KMS-11 (cell line): ENCODE measurements around the gene ZNF716.

Source experiments
- H2AFZ ChIP-seq: fragments of 200-600 bp; sonication (generic); 2 replicates; pipeline ENCODE4 v1.6.1; 2016; ENCODE audit warnings: antibody characterized with exemption, mixed run types, low read depth
- H3K27ac ChIP-seq: fragments of 200-600 bp; sonication (generic); 2 replicates; pipeline ENCODE4 v1.6.1; 2016; ENCODE audit warnings: mild to moderate bottlenecking, mixed run types
- H3K27me3 ChIP-seq: fragments of 200-600 bp; sonication (generic); 2 replicates; pipeline ENCODE4 v1.6.1; 2017; ENCODE audit warnings: mild to moderate bottlenecking, low read depth, mixed run types, moderate library complexity; ENCODE audit not compliant: insufficient read depth
- H3K36me3 ChIP-seq: fragments of 200-600 bp; sonication (generic); 2 replicates; pipeline ENCODE4 v1.6.1; 2017; ENCODE audit warnings: mild to moderate bottlenecking, mixed run types; ENCODE audit not compliant: insufficient read depth
- H3K4me1 ChIP-seq: fragments of 200-600 bp; sonication (generic); 2 replicates; pipeline ENCODE4 v1.6.1; 2016; ENCODE audit warnings: mild to moderate bottlenecking, low read depth, mixed run types; ENCODE audit not compliant: poor library complexity, severe bottlenecking
- H3K4me2 ChIP-seq: fragments of 200-600 bp; sonication (generic); 2 replicates; pipeline ENCODE4 v1.7.0; 2016; ENCODE audit warnings: mild to moderate bottlenecking, mixed run types
- H3K4me3 ChIP-seq: fragments of 200-600 bp; sonication (generic); IDR thresholded peaks from 2 replicates; pipeline ENCODE4 v1.6.1; 2017; ENCODE audit warnings: low read depth, low read length, mixed read lengths; ENCODE audit not compliant: insufficient read depth
- H3K79me2 ChIP-seq: fragments of 200-600 bp; sonication (generic); 2 replicates; pipeline ENCODE4 v1.6.1; 2016; ENCODE audit warnings: low read depth, mixed run types; ENCODE audit not compliant: insufficient read depth
- H3K9ac ChIP-seq: fragments of 200-600 bp; sonication (generic); 2 replicates; pipeline ENCODE4 v1.6.1; 2016; ENCODE audit warnings: mild to moderate bottlenecking, mixed run types
- H4K20me1 ChIP-seq: fragments of 200-600 bp; sonication (generic); 2 replicates; pipeline ENCODE4 v1.6.1; 2016; ENCODE audit warnings: mild to moderate bottlenecking, mixed run types; ENCODE audit not compliant: insufficient read depth
- TF ChIP-seq, protein P1 (sequence below): fragments of 200-600 bp; sonication (generic); conservative IDR thresholded peaks from 2 replicates; pipeline ENCODE4 v1.6.1; 2017; ENCODE audit warnings: low read depth, mild to moderate bottlenecking, antibody characterized with exemption, low read length, moderate library complexity, mixed read lengths

The ZNF716 gene

DNA sequence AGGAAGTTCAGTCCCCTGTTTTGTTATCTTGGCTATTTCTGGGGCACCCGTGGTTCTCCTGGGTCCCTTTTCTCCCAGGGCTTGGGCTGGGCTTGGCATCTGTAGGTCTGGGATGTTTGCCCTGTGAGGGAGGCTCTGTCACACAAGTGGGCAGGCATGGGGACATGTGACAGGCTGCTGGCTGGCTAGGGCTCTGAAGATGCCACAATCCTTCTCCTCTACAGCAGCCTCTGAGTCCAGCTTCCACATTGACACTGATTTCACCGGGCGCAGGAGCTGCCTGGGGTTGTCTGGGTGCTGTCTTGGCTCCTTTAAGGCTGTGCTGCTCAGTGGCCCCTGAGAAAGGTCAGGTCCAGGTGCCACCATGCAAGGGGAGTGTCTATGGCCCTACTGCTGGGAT is 37.4 kb upstream of the ZNF716 start:
- TF ChIP-seq, protein P1, sequence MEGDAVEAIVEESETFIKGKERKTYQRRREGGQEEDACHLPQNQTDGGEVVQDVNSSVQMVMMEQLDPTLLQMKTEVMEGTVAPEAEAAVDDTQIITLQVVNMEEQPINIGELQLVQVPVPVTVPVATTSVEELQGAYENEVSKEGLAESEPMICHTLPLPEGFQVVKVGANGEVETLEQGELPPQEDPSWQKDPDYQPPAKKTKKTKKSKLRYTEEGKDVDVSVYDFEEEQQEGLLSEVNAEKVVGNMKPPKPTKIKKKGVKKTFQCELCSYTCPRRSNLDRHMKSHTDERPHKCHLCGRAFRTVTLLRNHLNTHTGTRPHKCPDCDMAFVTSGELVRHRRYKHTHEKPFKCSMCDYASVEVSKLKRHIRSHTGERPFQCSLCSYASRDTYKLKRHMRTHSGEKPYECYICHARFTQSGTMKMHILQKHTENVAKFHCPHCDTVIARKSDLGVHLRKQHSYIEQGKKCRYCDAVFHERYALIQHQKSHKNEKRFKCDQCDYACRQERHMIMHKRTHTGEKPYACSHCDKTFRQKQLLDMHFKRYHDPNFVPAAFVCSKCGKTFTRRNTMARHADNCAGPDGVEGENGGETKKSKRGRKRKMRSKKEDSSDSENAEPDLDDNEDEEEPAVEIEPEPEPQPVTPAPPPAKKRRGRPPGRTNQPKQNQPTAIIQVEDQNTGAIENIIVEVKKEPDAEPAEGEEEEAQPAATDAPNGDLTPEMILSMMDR: no peak
- H3K9ac ChIP-seq: no peak overlapping the region

DNA sequence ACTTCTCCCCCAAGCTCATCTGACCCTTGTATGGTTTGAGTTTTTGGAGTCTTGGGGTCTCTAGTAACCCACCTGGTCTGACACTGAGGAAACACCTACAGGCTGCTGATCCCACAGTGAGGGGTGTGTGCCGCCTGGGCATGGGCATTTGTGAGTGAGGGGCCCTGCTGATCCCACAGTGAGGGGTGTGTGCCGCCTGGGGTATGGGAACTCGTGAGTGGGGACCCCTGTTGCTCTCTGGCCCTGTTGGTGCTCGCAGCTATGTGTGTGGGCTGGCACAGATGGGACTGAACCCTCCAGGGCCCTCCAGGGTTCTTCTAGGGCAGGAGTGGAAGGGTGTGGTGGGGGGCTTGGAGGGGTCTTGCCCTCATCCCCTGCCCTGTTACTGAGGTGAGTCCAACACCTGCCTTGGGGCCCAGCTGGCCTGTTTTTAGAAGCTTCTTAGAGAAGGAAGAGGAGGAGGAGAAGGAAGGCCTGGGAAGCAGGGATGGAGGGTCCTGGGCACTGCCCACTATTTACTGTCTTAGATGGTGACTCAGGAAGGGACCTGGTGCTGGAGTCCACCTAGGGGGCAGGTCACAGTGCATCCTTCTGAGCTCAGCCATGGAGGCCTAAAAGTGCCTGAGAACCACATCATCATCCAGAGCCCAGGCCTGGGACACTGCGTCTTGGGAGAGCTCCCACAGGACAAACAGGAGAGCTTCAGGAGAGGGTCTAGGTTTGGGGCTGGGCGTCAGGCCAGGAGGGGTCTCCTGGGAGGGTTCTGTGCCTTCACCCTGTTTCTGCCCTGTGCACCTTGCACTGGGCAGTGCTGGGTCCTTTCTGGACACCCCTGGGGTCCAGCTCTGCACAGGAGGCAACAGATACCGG is 36.2 kb upstream of the ZNF716 start:
- TF ChIP-seq, protein P1: no peak
- Histone ChIP-seq H3K27me3 (no peaks in the 10 kb centered on the region), H3K4me3 (no peak overlapping the region), H2AFZ (no peak overlapping the region), H3K36me3 (no peaks in the 10 kb centered on the region), H4K20me1 (no peaks in the 10 kb centered on the region), H3K27ac (no peak overlapping the region), H3K4me1 (no peaks in the 10 kb centered on the region), H3K9ac (no peak overlapping the region), H3K79me2 (no peaks in the 10 kb centered on the region), H3K4me2 (no peak overlapping the region)

More for the DNA sequence above, 37.4 kb upstream of the ZNF716 start:
- no peaks in the 10 kb centered on the region for H4K20me1 ChIP-seq
- H3K27me3 ChIP-seq: no peaks in the 10 kb centered on the region
- H3K4me2 ChIP-seq: no peak overlapping the region
- no peaks in the 10 kb centered on the region for H3K36me3 ChIP-seq
- H3K4me3 ChIP-seq: no peak overlapping the region
- no peak overlapping the region for H2AFZ ChIP-seq
- no peaks in the 10 kb centered on the region for H3K4me1 ChIP-seq
- no peak overlapping the region for H3K27ac ChIP-seq
- no peaks in the 10 kb centered on the region for H3K79me2 ChIP-seq

DNA sequence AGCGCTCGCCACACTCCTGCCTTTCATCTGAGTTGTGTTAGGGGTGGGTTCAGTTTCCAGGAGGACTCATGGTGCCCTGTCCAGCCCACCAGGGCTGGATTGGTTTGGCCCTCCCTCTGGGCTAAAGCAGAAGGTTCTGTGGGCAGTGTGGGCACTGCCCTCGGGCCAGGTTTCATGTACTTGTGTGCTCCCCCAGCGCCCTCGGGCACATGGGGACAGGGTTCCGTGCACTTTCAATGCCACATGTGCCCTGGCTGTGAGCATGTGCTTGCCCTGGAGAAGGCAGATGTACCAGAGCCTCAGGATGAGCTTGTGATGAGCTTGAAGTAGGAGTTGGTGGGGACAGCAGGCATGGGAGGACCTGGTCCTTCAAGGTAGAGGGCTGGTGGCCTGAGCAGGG is 35.6 kb upstream of the ZNF716 start:
- Histone ChIP-seq H3K4me1 (no peaks in the 10 kb centered on the region), H3K36me3 (no peaks in the 10 kb centered on the region), H2AFZ (no peak overlapping the region), H3K4me3 (no peak overlapping the region), H3K4me2 (no peak overlapping the region), H3K9ac (no peak overlapping the region), H4K20me1 (no peaks in the 10 kb centered on the region), H3K79me2 (no peaks in the 10 kb centered on the region), H3K27ac (no peak overlapping the region), H3K27me3 (no peaks in the 10 kb centered on the region)
- TF ChIP-seq, protein P1: no peak

DNA sequence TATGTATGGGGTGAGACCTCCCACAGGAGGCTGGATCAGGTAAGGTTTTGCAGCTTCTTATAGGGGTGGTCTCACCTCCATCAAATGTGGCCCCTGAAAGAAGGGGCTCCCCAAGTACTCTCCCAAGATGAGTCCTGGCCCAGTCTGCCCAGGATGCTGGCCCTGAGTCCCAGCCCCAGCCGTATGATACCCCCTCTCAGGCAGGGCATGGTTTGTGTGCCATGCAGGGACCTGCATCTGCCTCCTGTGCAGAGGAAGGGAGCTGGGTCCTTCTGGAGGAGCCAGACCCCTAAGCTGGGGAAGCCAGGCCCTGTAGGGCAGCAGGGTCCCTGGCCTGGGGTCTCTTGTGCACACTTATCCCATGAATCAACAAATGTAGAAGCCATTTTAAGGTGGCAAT is 35.1 kb upstream of the ZNF716 start:
- Histone ChIP-seq H4K20me1 (no peaks in the 10 kb centered on the region), H2AFZ (no peak overlapping the region), H3K4me1 (no peaks in the 10 kb centered on the region), H3K4me2 (no peak overlapping the region), H3K79me2 (no peaks in the 10 kb centered on the region), H3K9ac (no peak overlapping the region), H3K27ac (no peak overlapping the region), H3K36me3 (no peaks in the 10 kb centered on the region), H3K4me3 (no peak overlapping the region), H3K27me3 (no peaks in the 10 kb centered on the region)
- TF ChIP-seq, protein P1: no peak
